Measurements from ENCODE around the gene AP5S1. TPM values are rescaled to one million over a fixed set of nuclear protein-coding genes. Genes with fewer than 3 reads are reported as not detected.

AP5S1 gene
- total and polyA plus RNA-seq, 2 donors = 6.9 to 8.4 TPM

- H3K27ac ChIP-seq (ENCODE audit: low read depth in 1 of 2, low read length in 1 of 2) = no peak overlapping the region
- peaks cover 0 to 4% of the 10 kb centered on the region in 2 donors for H3K9me3 ChIP-seq (ENCODE audit: control insufficient read depth in 2 of 2, insufficient read depth in 1 of 2, low read length in 1 of 2)
- DNase-seq (ENCODE audit: low read depth in 6 of 9, low spot score in 9 of 9) = no peak
- no peaks in the 10 kb centered on the region for H3K27me3 ChIP-seq (ENCODE audit: control insufficient read depth in 2 of 2, insufficient read depth in 1 of 2, low read length in 1 of 2)
- WGBS = 89% methylated on average over 7 of the region's 7 CpGs
- H3K36me3 ChIP-seq (ENCODE audit: control insufficient read depth in 2 of 2, insufficient read depth in 2 of 2, low read length in 1 of 2) = peaks cover 70 to 79% of the 10 kb centered on the region in 2 donors
- no peak overlapping the region for H3K4me3 ChIP-seq (ENCODE audit: low read length in 2 of 2)
- no peaks in the 10 kb centered on the region for H3K4me1 ChIP-seq (ENCODE audit: control insufficient read depth in 2 of 2, insufficient read depth in 2 of 2, low read length in 2 of 2)
Measured at GRCh38 chr20:3863317-3863716, 43.0 kb downstream of the AP5S1 start.

DNA sequence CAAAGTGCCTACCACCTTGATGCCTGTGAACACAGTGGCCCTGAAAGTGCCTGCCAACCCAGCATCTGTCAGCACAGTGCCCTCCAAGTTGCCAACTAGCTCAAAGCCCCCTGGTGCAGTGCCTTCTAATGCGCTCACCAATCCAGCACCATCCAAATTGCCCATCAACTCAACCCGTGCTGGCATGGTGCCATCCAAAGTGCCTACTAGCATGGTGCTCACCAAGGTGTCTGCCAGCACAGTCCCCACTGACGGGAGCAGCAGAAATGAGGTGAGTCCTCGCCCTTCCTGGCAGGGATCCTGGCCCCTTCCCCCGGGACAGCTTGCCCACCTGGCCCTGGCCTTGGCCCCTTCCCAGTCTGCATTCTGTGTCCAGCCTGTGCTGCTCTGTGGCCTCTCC is 44.2 kb downstream of the AP5S1 start:
- no peak overlapping the region for H3K27ac ChIP-seq (ENCODE audit: low read depth in 1 of 2, low read length in 1 of 2)

GRCh38 chr20:3865152-3865886 is 45.0 kb downstream of the AP5S1 start:
- no peak overlapping the region for H3K4me3 ChIP-seq (ENCODE audit: low read length in 2 of 2)
- no peak overlapping the region for H3K27ac ChIP-seq (ENCODE audit: low read depth in 1 of 2, low read length in 1 of 2)
- peaks cover 0 to 4% of the 10 kb centered on the region in 2 donors for H3K9me3 ChIP-seq (ENCODE audit: control insufficient read depth in 2 of 2, insufficient read depth in 1 of 2, low read length in 1 of 2)
- no peaks in the 10 kb centered on the region for H3K27me3 ChIP-seq (ENCODE audit: control insufficient read depth in 2 of 2, insufficient read depth in 1 of 2, low read length in 1 of 2)
- no peaks in the 10 kb centered on the region for H3K4me1 ChIP-seq (ENCODE audit: control insufficient read depth in 2 of 2, insufficient read depth in 2 of 2, low read length in 2 of 2)
- WGBS = 98% methylated on average over 14 of the region's 14 CpGs
- H3K36me3 ChIP-seq (ENCODE audit: control insufficient read depth in 2 of 2, insufficient read depth in 2 of 2, low read length in 1 of 2) = peaks cover 76% of the 10 kb centered on the region in 2 donors
- no peak for DNase-seq (ENCODE audit: low read depth in 6 of 9, low spot score in 9 of 9)

More for the DNA sequence above, 44.2 kb downstream of the AP5S1 start:
- Histone ChIP-seq H3K36me3 (ENCODE audit: control insufficient read depth in 2 of 2, insufficient read depth in 2 of 2, low read length in 1 of 2) (peaks cover 70 to 75% of the 10 kb centered on the region in 2 donors), H3K27me3 (ENCODE audit: control insufficient read depth in 2 of 2, insufficient read depth in 1 of 2, low read length in 1 of 2) (no peaks in the 10 kb centered on the region), H3K4me3 (ENCODE audit: low read length in 2 of 2) (no peak overlapping the region), H3K9me3 (ENCODE audit: control insufficient read depth in 2 of 2, insufficient read depth in 1 of 2, low read length in 1 of 2) (peaks cover 0 to 4% of the 10 kb centered on the region in 2 donors), H3K4me1 (ENCODE audit: control insufficient read depth in 2 of 2, insufficient read depth in 2 of 2, low read length in 2 of 2) (no peaks in the 10 kb centered on the region)
- WGBS = 97% methylated on average over 5 of the region's 5 CpGs
- no peak for DNase-seq (ENCODE audit: low read depth in 6 of 9, low spot score in 9 of 9)

DNA sequence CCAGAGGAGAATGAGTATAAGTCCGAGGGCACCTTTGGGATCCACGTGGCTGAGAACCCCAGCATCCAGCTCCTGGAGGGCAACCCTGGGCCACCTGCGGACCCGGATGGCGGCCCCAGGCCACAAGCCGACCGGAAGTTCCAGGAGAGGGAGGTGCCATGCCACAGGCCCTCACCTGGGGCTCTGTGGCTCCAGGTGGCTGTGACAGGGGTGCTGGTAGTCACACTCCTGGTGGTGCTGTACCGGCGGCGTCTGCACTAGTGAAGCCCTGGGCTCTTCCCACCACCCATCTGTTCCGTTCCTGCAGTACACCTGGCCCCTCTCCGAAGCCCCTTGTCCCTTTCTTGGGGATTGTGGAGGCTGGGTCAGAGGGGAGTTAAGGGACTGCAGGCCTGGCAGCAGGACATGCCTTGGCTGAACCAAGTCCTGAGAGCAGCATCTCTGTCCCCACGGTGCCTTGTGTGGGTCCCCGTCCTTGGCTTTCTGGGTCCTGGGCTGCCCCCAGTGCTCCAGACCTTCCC is 45.6 kb downstream of the AP5S1 start:
- Histone ChIP-seq H3K4me1 (ENCODE audit: control insufficient read depth in 2 of 2, insufficient read depth in 2 of 2, low read length in 2 of 2) (no peaks in the 10 kb centered on the region), H3K36me3 (ENCODE audit: control insufficient read depth in 2 of 2, insufficient read depth in 2 of 2, low read length in 1 of 2) (peaks cover 75 to 76% of the 10 kb centered on the region in 2 donors), H3K27me3 (ENCODE audit: control insufficient read depth in 2 of 2, insufficient read depth in 1 of 2, low read length in 1 of 2) (no peaks in the 10 kb centered on the region), H3K9me3 (ENCODE audit: control insufficient read depth in 2 of 2, insufficient read depth in 1 of 2, low read length in 1 of 2) (peaks cover 0 to 4% of the 10 kb centered on the region in 2 donors), H3K27ac (ENCODE audit: low read depth in 1 of 2, low read length in 1 of 2) (no peak overlapping the region), H3K4me3 (ENCODE audit: low read length in 2 of 2) (no peak overlapping the region)
- DNase-seq (ENCODE audit: low read depth in 6 of 9, low spot score in 9 of 9) = no peak
- whole genome bisulfite sequencing = 96% methylated on average over 14 of the region's 14 CpGs

- Histone ChIP-seq H3K4me1 (ENCODE audit: control insufficient read depth in 2 of 2, insufficient read depth in 2 of 2, low read length in 2 of 2) (no peaks in the 10 kb centered on the region), H3K36me3 (ENCODE audit: control insufficient read depth in 2 of 2, insufficient read depth in 2 of 2, low read length in 1 of 2) (peaks cover 74 to 76% of the 10 kb centered on the region in 2 donors), H3K27ac (ENCODE audit: low read depth in 1 of 2, low read length in 1 of 2) (no peak overlapping the region), H3K27me3 (ENCODE audit: control insufficient read depth in 2 of 2, insufficient read depth in 1 of 2, low read length in 1 of 2) (no peaks in the 10 kb centered on the region), H3K9me3 (ENCODE audit: control insufficient read depth in 2 of 2, insufficient read depth in 1 of 2, low read length in 1 of 2) (peaks cover 0 to 4% of the 10 kb centered on the region in 2 donors), H3K4me3 (ENCODE audit: low read length in 2 of 2) (no peak overlapping the region)
- 97% methylated on average over 3 of the region's 3 CpGs for WGBS
- no peak for DNase-seq (ENCODE audit: low read depth in 6 of 9, low spot score in 9 of 9)
Measured at GRCh38 chr20:3866464-3866863, 46.1 kb downstream of the AP5S1 start.

DNA sequence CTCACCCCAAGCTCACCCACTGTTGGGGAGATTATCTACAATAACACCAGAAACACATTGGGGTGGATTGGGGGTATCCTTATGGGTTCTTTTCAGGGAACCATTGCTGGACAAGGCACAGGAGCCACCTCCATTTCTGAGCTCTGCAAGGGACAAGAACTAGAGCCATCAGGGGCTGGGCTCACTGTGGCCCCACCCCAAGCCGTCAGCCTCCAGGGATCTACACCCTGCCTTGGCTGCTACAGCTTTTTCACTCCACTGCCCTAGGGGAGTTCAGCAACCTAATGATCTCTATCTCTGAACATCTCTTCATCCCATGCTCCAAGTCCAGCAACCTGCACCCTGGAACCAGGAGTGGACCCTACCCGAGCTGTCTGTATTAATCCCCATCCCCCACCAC is 47.5 kb downstream of the AP5S1 start:
- Histone ChIP-seq H3K9me3 (ENCODE audit: control insufficient read depth in 2 of 2, insufficient read depth in 1 of 2, low read length in 1 of 2) (no peaks in the 10 kb centered on the region), H3K4me3 (ENCODE audit: low read length in 2 of 2) (no peak overlapping the region), H3K4me1 (ENCODE audit: control insufficient read depth in 2 of 2, insufficient read depth in 2 of 2, low read length in 2 of 2) (no peaks in the 10 kb centered on the region), H3K27ac (ENCODE audit: low read depth in 1 of 2, low read length in 1 of 2) (no peak overlapping the region), H3K36me3 (ENCODE audit: control insufficient read depth in 2 of 2, insufficient read depth in 2 of 2, low read length in 1 of 2) (peaks cover 67 to 69% of the 10 kb centered on the region in 2 donors), H3K27me3 (ENCODE audit: control insufficient read depth in 2 of 2, insufficient read depth in 1 of 2, low read length in 1 of 2) (no peaks in the 10 kb centered on the region)
- WGBS = 90% methylated on average over 2 of the region's 2 CpGs
- no peak for DNase-seq (ENCODE audit: low read depth in 6 of 9, low spot score in 9 of 9)

DNA sequence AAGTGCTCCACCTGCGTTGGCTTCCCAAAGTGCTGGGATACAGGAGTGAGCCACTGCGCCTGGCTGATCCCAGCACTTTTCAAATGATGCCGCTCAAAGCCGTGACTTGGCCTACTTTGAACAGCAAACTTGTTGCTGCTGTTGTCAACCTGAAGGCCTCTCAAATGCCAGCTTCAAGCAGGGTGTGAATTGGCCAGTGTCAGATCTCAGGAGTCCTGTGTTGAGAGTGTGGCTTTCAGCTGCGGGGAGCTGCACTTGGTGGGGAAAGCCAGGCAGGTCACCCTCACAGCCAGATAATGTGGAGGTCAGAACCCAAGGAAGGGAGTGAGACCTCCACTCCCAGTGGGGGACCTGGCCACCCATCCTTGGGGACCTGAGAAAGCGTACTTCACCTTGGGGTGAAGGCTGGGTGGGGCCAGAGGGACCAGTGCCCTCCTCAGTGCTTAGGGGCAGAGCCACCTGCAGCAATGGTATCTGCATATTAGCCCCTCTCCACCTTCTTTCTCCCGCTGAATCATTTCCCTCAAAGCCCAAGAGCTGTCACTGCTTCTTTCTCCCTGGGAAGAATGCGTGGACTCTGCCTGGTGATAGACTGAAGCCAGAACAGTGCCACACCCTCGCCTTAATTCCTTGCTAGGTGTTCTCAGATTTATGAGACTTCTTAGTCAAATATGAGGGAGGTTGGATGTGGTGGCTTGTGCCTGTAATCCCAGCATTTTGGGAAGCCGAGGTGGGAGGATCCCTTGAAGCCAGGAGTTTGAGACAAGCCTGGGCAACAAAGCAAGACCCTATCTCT is 49.7 kb downstream of the AP5S1 start:
- Histone ChIP-seq H3K9me3 (ENCODE audit: control insufficient read depth in 2 of 2, insufficient read depth in 1 of 2, low read length in 1 of 2) (no peaks in the 10 kb centered on the region), H3K36me3 (ENCODE audit: control insufficient read depth in 2 of 2, insufficient read depth in 2 of 2, low read length in 1 of 2) (peaks cover 58 to 64% of the 10 kb centered on the region in 2 donors), H3K4me3 (ENCODE audit: low read length in 2 of 2) (no peak overlapping the region), H3K4me1 (ENCODE audit: control insufficient read depth in 2 of 2, insufficient read depth in 2 of 2, low read length in 2 of 2) (no peaks in the 10 kb centered on the region), H3K27me3 (ENCODE audit: control insufficient read depth in 2 of 2, insufficient read depth in 1 of 2, low read length in 1 of 2) (no peaks in the 10 kb centered on the region), H3K27ac (ENCODE audit: low read depth in 1 of 2, low read length in 1 of 2) (no peak overlapping the region)
- WGBS = 98% methylated on average over 10 of the region's 10 CpGs
- no peak for DNase-seq (ENCODE audit: low read depth in 6 of 9, low spot score in 9 of 9)

DNA sequence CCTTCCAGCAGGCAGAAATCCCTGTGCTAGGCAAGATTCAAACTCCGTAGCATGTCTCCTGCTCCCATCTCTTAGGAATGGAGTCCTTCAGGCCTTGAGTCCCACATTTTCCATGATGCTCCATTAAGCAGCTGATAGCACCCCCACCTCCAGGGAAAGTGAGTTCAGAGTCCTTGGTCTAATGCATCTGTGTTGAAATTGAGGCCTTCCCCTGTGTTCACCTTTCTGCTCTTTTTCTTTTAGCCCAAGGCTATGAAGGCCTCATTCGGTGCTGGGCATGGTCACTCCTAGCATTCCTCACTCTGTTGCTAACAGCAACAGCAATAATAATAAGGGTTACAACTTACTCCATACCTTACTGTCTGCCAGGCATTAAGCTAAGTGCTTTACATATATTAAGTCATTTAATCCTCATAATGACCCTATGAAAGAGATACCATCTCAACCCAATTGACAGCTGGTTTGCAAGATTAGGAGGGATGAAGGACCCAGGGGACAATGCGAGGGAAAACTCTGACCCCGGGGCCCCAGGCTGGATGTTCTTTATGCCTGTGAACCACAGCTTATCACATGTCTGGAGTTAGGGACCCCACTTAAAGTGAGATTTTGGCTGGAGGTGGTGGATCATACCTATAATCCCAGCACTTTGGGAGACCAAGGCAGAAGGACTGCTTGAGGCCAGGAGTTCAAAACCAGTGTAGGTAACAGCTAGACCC is 51.4 kb downstream of the AP5S1 start:
- no peak for DNase-seq (ENCODE audit: low read depth in 6 of 9, low spot score in 9 of 9)
- WGBS = 97% methylated on average over 4 of the region's 4 CpGs

More for the DNA sequence above, 51.4 kb downstream of the AP5S1 start:
- no peak overlapping the region for H3K27ac ChIP-seq (ENCODE audit: low read depth in 1 of 2, low read length in 1 of 2)
- H3K9me3 ChIP-seq (ENCODE audit: control insufficient read depth in 2 of 2, insufficient read depth in 1 of 2, low read length in 1 of 2) = no peaks in the 10 kb centered on the region
- H3K36me3 ChIP-seq (ENCODE audit: control insufficient read depth in 2 of 2, insufficient read depth in 2 of 2, low read length in 1 of 2) = peaks cover 42 to 54% of the 10 kb centered on the region in 2 donors
- peaks cover 0 to 2% of the 10 kb centered on the region in 2 donors for H3K4me1 ChIP-seq (ENCODE audit: control insufficient read depth in 2 of 2, insufficient read depth in 2 of 2, low read length in 2 of 2)
- H3K4me3 ChIP-seq (ENCODE audit: low read length in 2 of 2) = no peak overlapping the region
- no peaks in the 10 kb centered on the region for H3K27me3 ChIP-seq (ENCODE audit: control insufficient read depth in 2 of 2, insufficient read depth in 1 of 2, low read length in 1 of 2)
